Measurements from ENCODE around the gene CNBD2.
"Not testable (repeated sequence)": the region's sequence is repeated elsewhere in the genome, so short reads cannot be mapped to it uniquely, and the experiment has no call there.

Gene CNBD2

GRCh38 chr20:35974256-35974655 is 5.9 kb downstream of the CNBD2 start:
- no peak for DNase-seq (ENCODE audit: low read depth in 2 of 2, low spot score in 1 of 2)

GRCh38 chr20:35975576-35976373 is 7.4 kb downstream of the CNBD2 start:
- no peak for DNase-seq (ENCODE audit: low read depth in 2 of 2, low spot score in 1 of 2)

- DNase-seq (ENCODE audit: low read depth in 2 of 2, low spot score in 1 of 2) = no peak
Measured at GRCh38 chr20:35978041-35978513, 9.7 kb downstream of the CNBD2 start.

- no peak for DNase-seq (ENCODE audit: low read depth in 2 of 2, low spot score in 1 of 2)
Measured at GRCh38 chr20:35979544-35979943, 11.2 kb downstream of the CNBD2 start.

GRCh38 chr20:35981969-35982368 is 13.6 kb downstream of the CNBD2 start:
- no peak for DNase-seq (ENCODE audit: low read depth in 2 of 2, low spot score in 1 of 2)

GRCh38 chr20:35984382-35984781 is 16.0 kb downstream of the CNBD2 start:
- no peak for DNase-seq (ENCODE audit: low read depth in 2 of 2, low spot score in 1 of 2)

GRCh38 chr20:35985806-35986205 is 17.4 kb downstream of the CNBD2 start:
- no peak for DNase-seq (ENCODE audit: low read depth in 2 of 2, low spot score in 1 of 2)

GRCh38 chr20:35988910-35989463 is 20.6 kb downstream of the CNBD2 start:
- DNase-seq (ENCODE audit: low read depth in 2 of 2, low spot score in 1 of 2) = no peak

GRCh38 chr20:35991142-35991771 is 22.9 kb downstream of the CNBD2 start:
- DNase-seq (ENCODE audit: low read depth in 2 of 2, low spot score in 1 of 2) = no peak

- peak; percentile 3 to 12 for DNase-seq (ENCODE audit: low read depth in 2 of 2, low spot score in 1 of 2)
Measured at GRCh38 chr20:35992713-35993335, 24.4 kb downstream of the CNBD2 start.

- DNase-seq (ENCODE audit: low read depth in 2 of 2, low spot score in 1 of 2) = peak; percentile 58 to 73
Measured at GRCh38 chr20:35994994-35995453, 26.6 kb downstream of the CNBD2 start.

- DNase-seq (ENCODE audit: low read depth in 2 of 2, low spot score in 1 of 2) = not testable (repeated sequence)
Measured at GRCh38 chr20:35996492-35996891, 28.1 kb downstream of the CNBD2 start.

GRCh38 chr20:36001331-36001730 is 32.9 kb downstream of the CNBD2 start:
- DNase-seq (ENCODE audit: low read depth in 2 of 2, low spot score in 1 of 2) = not testable (repeated sequence)

GRCh38 chr20:36002855-36003254 is 34.5 kb downstream of the CNBD2 start:
- DNase-seq (ENCODE audit: low read depth in 2 of 2, low spot score in 1 of 2) = no peak

- DNase-seq (ENCODE audit: low read depth in 2 of 2, low spot score in 1 of 2) = no peak
Measured at GRCh38 chr20:36004045-36004444, 35.7 kb downstream of the CNBD2 start.

- DNase-seq (ENCODE audit: low read depth in 2 of 2, low spot score in 1 of 2) = no peak
Measured at GRCh38 chr20:36008461-36009035, 40.2 kb downstream of the CNBD2 start.

GRCh38 chr20:36010076-36010475 is 41.7 kb downstream of the CNBD2 start:
- no peak for DNase-seq (ENCODE audit: low read depth in 2 of 2, low spot score in 1 of 2)

GRCh38 chr20:36010825-36011224 is 42.4 kb downstream of the CNBD2 start:
- no peak for DNase-seq (ENCODE audit: low read depth in 2 of 2, low spot score in 1 of 2)

- DNase-seq (ENCODE audit: low read depth in 2 of 2, low spot score in 1 of 2) = no peak
Measured at GRCh38 chr20:36015806-36016403, 47.5 kb downstream of the CNBD2 start.

GRCh38 chr20:36017048-36017951 is 48.9 kb downstream of the CNBD2 start:
- DNase-seq (ENCODE audit: low read depth in 2 of 2, low spot score in 1 of 2) = no peak
